Lung (tissue), 12 donors: Measurements from ENCODE around the gene MYL6B. TPM values are rescaled to one million over a fixed set of nuclear protein-coding genes. Genes with fewer than 3 reads are reported as not detected.

Experiments used
- ATAC-seq: fragments of 200-7000 bp; cut with Tn5 transposase; one replicate; pipeline ENCODE4 v1.9.1; 2020; ENCODE audit warnings: moderate number of reproducible peaks; ENCODE audit not compliant: insufficient read depth, low FRiP score
- DNase-seq, 3 donors: peaks; one replicate each; pipeline ENCODE4 v3.0.0-alpha.2; 2013 to 2017
- H3K27ac ChIP-seq, 2 donors: one replicate each; pipeline ENCODE4 v1.5.1; 2013; ENCODE audit warnings: mild to moderate bottlenecking in 2 of 2, moderate library complexity in 2 of 2, control low read depth in 1 of 2, inconsistent platforms in 1 of 2, low read depth in 1 of 2, low read length in 1 of 2
- H3K27me3 ChIP-seq, 3 donors: one replicate each; pipeline ENCODE4 v1.5.1; 2013; ENCODE audit warnings: low read length in 2 of 3; ENCODE audit not compliant: control insufficient read depth in 3 of 3, insufficient read depth in 3 of 3
- H3K36me3 ChIP-seq, 4 donors: one replicate each; pipeline ENCODE4 v1.5.1; 2013; ENCODE audit warnings: low read length in 4 of 4, mild to moderate bottlenecking in 1 of 4, moderate library complexity in 1 of 4; ENCODE audit not compliant: control insufficient read depth in 4 of 4, insufficient read depth in 4 of 4
- H3K4me1 ChIP-seq, 5 donors: one replicate each; pipeline ENCODE4 v1.5.1; 2013; ENCODE audit warnings: low read length in 5 of 5, mild to moderate bottlenecking in 2 of 5, moderate library complexity in 1 of 5; ENCODE audit not compliant: control insufficient read depth in 5 of 5, insufficient read depth in 5 of 5
- H3K4me3 ChIP-seq: one replicate; pipeline ENCODE4 v1.5.1; 2013; ENCODE audit warnings: mild to moderate bottlenecking, control low read depth, moderate library complexity
- H3K9ac ChIP-seq, 2 donors: one replicate each; pipeline ENCODE4 v1.5.1; 2013; ENCODE audit warnings: low read length in 2 of 2, control low read depth in 1 of 2; ENCODE audit not compliant: insufficient read depth in 1 of 2
- H3K9me3 ChIP-seq, 4 donors: one replicate each; pipeline ENCODE4 v1.5.1; 2013; ENCODE audit warnings: low read length in 3 of 4, mild to moderate bottlenecking in 1 of 4, moderate library complexity in 1 of 4; ENCODE audit not compliant: control insufficient read depth in 4 of 4, insufficient read depth in 3 of 4
- WGBS, 2 donors: extraction: QIAGEN DNeasy Blood & Tissue Kit; methylation state at CpG; one replicate each; pipeline ENCODE4 v1.1.7; 2013; 5-methylcytosine and 5-hydroxymethylcytosine counted together
- polyA plus RNA-seq, 2 donors: library from polyadenylated mRNA; stranded (reverse); fragments of 200-250 nt; gene quantifications; one replicate each; pipeline ENCODE4 v1.2.1, GENCODE V29; 2013
- total RNA-seq, 2 donors: library from RNA; depleted of rRNA in 1 of 2; stranded (reverse); fragments of >200 nt in 1 of 2; gene quantifications; one replicate each; pipeline ENCODE4 v1.2.1, GENCODE V29; 2014 to 2021
- TF ChIP-seq, protein P1 (sequence below): IDR thresholded peaks from 2 replicates; pipeline ENCODE4 v1.5.1; 2012; ENCODE audit warnings: mild to moderate bottlenecking; ENCODE audit errors: control extremely low read depth, extremely low read depth
- donor health status: control.
- donor health status: control.
- donor health status: Bipolar disorder and iron deficiency.
- donor health status: healthy.
- donor health status: DM: yes; HTN: yes; CAD: no.

MYL6B gene
- total and polyA plus RNA-seq, 4 donors = 20.7 to 46.1 (median 39.7) TPM

DNA sequence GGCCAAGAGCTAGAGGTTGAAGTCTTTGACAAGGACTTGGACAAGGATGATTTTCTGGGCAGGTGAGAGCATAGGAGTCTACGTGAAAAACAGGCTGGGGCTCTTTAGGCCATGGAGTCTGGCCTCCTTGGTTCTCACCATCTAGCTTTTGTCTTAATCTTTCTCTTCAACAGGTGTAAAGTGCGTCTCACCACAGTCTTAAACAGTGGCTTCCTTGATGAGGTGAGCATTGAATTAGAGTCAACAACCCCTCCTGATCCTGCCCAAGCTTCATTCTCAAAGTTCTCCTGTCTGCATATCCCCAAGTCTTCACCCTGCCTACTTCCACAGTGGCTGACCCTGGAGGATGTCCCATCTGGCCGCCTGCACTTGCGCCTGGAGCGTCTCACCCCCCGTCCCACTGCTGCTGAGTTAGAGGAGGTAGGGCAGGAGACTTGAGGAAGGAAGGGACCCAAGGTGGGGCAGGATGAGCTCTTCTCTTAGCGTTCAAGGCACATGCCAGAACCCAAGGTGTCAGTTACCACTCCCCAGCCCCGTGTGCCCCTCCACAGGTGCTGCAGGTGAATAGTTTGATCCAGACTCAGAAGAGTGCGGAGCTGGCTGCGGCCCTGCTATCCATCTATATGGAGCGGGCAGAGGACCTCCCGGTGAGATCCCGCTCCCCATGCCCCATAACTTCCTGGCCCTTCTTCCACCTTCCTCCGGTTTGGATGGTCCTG, 14.4 kb upstream of the MYL6B start:
- WGBS, 2 donors = 93% methylated on average over 14 of the region's 14 CpGs
- Histone ChIP-seq H3K4me3 (no peak overlapping the region), H3K27ac (no peak overlapping the region), H3K4me1 (peaks cover 0 to 3% (median 0%) of the 10 kb centered on the region in 5 donors), H3K36me3 (peaks cover 26 to 61% (median 57%) of the 10 kb centered on the region in 4 donors), H3K9me3 (no peaks in the 10 kb centered on the region), H3K9ac (no peak overlapping the region), H3K27me3 (no peaks in the 10 kb centered on the region)
- TF ChIP-seq, protein P1, sequence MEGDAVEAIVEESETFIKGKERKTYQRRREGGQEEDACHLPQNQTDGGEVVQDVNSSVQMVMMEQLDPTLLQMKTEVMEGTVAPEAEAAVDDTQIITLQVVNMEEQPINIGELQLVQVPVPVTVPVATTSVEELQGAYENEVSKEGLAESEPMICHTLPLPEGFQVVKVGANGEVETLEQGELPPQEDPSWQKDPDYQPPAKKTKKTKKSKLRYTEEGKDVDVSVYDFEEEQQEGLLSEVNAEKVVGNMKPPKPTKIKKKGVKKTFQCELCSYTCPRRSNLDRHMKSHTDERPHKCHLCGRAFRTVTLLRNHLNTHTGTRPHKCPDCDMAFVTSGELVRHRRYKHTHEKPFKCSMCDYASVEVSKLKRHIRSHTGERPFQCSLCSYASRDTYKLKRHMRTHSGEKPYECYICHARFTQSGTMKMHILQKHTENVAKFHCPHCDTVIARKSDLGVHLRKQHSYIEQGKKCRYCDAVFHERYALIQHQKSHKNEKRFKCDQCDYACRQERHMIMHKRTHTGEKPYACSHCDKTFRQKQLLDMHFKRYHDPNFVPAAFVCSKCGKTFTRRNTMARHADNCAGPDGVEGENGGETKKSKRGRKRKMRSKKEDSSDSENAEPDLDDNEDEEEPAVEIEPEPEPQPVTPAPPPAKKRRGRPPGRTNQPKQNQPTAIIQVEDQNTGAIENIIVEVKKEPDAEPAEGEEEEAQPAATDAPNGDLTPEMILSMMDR = no peak
- DNase-seq = no peak
- ATAC-seq = no peak

DNA sequence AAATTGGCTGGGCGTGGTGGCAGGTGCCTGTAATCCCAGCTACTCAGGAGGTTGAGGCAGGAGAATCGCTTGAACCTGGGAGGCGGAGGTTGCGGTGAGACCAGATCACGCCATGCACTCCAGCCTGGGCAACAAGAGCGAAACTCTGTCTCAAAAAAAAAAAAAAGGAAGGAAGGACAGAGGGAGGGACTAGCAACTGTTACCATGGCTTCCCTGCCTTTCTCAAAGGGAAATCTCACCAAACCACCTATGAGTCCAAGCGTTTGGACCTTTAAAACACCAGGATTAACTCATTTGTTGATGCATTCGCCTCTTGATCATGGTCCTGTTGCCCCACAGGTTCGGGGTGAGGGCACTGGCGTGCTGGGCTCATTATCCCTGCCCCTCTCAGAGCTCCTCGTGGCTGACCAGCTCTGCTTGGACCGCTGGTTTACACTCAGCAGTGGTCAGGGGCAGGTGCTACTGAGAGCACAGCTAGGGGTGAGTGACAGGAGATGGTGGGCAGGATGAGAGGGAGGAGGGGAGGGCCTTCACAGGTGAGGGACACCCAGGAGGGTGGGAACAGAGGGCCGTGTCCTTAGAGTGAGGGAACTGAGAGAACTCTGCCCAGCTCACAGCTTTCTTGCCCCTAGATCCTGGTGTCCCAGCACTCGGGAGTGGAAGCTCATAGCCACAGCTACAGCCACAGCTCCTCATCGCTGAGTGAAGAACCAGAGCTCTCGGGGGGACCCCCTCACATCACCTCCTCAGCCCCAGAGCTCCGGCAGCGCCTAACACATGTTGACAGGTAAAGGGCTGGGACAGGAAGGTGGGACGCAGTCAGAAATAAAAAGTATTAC, 10.2 kb upstream of the MYL6B start:
- TF ChIP-seq, protein P1 = no peak
- no peak overlapping the region for H3K4me3 ChIP-seq
- H3K27me3 ChIP-seq = no peaks in the 10 kb centered on the region
- peaks cover 27 to 51% (median 47%) of the 10 kb centered on the region in 4 donors for H3K36me3 ChIP-seq
- H3K9ac ChIP-seq = no peak overlapping the region
- no peak for DNase-seq
- peak overlapping the region; percentile 17 to 26 for H3K27ac ChIP-seq
- no peak for ATAC-seq
- WGBS, 2 donors = 74 to 84% methylated on average over 19 of the region's 19 CpGs
- H3K9me3 ChIP-seq = no peaks in the 10 kb centered on the region
- H3K4me1 ChIP-seq = peaks cover 0 to 10% (median 3%) of the 10 kb centered on the region in 5 donors

DNA sequence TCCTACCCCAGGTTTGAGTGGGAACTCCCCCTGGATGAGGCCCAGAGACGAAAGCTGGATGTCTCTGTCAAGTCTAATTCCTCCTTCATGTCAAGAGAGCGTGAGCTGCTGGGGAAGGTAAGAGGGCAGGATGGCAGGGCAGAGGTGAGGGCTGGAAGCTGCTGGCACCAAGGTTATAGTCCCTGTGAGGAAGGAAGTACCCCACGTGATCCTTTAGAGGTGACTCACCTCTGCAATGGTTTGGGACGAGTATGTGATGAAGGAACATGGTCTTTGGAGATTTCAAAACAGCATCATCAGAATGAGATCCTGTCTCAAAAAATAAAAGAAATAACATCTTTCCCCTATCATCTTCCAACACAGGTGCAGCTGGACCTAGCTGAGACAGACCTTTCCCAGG, 9.2 kb upstream of the MYL6B start:
- Histone ChIP-seq H3K9ac (no peak overlapping the region), H3K4me3 (no peak overlapping the region), H3K27ac (peak overlapping the region; percentile 17 to 47), H3K36me3 (peaks cover 20 to 42% (median 40%) of the 10 kb centered on the region in 4 donors), H3K9me3 (no peaks in the 10 kb centered on the region), H3K27me3 (no peaks in the 10 kb centered on the region), H3K4me1 (peaks cover 0 to 15% (median 5%) of the 10 kb centered on the region in 5 donors)
- DNase-seq (no peak), ATAC-seq (no peak)
- WGBS, 2 donors = 48 to 58% methylated on average over 4 of the region's 4 CpGs
- TF ChIP-seq, protein P1 = no peak
